Measurements from ENCODE around the gene PBX1.

PBX1 gene

DNA sequence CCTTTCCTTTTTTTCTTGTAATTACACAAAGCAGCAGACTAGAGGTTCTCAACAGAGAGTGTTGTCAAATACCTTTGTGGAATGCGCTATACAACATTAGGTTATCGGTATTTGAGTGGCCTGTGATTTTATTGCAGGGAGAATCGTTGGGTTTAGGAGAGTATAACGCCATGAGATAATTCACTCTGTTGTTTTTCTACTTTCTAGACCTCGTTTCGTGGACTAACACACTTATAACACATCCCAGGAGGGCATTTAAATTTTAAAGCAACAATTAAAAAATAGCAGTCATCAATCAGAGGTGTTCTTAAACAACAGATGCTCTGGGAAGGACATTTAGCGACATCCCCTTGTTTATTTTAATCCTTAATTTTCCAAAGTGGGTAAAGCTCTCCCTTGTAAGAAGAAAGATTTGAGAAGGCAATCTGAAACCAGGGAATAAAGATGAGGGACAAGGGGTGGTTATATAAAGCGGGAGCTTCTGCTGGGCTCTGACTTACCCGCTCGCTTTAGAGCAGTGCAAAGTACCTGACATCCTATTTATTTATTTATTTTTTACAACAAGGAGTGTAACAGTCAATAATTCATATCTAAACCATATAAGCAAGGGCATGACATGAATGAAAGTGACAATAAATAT lies 4.9 kb downstream of the PBX1 start:
- no peak for DNase-seq (ENCODE audit: low read depth)

DNA sequence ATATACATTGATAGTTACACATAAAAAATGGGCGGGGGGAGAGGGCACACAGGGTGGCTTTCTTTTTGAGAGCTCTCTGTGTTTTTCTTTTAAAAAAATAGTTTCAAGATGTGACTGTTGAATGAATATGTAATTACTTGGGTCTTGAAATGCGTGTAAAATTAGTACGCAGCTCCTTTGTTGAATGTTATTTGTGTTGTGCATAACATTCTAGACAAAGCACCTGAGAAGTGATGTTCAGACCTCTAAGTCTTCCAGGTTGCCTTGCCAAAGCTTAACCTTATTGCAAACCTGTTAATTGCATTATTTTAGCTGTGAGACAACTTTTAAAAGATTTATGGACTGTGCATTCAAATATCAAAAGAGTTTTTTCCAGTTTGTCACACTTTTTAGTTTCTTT lies 5.4 kb downstream of the PBX1 start:
- no peak for DNase-seq (ENCODE audit: low read depth)

DNA sequence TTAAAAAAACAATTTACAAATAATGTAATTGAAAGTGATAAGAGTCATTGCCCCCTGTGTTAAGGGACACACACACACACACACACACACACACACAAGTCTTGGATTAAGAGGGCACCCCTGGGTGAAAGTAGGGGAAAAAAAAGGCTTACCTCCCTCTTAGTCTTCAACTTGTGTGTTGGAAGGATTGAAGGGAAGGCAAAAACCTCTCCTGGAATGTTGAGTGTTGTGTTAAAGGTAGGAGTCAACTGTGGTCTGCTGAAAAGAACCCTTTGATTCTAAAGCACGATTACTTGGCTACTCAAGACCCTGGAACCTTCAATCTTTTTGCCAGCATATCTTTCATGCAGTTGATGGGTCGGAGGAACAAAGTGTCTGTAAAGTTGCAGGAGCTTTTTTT lies 6.4 kb downstream of the PBX1 start:
- DNase-seq (ENCODE audit: low read depth) = no peak

DNA sequence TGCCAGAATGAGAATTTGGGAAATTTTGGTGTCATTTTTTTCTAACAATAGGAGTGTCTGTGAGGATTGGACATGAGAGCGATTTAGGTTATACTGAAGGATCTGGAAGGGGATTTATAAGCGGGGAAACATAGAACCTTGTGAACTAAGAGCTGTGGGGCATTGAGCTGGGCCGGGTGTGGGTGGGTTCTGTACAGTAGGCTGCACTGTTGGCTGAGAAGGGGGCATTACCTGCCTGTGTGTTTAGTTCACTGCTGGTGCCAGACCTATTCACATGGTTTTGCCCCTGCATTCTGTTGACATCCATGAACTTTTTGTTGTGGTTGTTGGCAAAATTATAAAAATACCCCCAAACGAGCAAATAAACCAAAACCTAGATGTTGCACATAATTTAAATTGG lies 8.8 kb downstream of the PBX1 start:
- no peak for DNase-seq (ENCODE audit: low read depth)

DNA sequence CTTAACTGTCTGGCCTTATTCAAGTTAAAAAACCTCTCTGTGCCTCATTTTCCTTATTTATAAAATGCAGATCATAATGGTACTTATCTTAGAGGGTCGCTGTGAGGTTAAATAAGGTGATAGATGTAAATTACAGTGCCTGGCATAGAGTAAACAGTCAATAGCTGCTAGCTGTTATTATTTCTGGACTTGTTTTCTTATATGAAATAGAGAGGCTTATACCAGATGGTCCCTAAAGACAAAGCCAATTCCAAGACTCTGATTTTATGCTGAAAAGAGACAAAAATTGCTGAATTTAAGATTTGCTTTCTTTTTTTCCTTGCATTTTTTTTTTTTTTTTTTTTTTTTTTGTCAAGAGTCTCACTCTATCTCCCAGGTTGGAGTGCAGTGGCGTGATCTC lies 10.3 kb downstream of the PBX1 start:
- DNase-seq (ENCODE audit: low read depth) = no peak

DNA sequence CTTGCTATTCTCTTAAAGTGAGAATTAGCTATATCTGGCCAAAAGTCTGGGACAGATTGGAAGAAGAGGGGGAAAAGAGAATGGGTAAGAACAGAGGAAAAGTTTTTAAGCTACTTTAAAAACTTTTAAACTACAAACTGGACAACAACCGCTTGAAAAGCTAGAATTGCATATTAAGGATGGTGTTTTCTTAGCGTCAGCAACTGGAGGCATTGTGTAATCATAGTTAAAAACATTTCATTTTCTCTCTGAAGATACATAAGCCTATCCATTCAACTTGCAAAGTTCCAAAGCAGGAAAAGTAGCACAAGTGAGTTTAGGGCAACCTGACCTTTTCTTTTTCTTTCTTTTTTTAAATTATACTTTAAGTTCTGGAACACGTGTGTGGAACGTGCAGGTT lies 10.9 kb downstream of the PBX1 start:
- DNase-seq (ENCODE audit: low read depth) = no peak

DNA sequence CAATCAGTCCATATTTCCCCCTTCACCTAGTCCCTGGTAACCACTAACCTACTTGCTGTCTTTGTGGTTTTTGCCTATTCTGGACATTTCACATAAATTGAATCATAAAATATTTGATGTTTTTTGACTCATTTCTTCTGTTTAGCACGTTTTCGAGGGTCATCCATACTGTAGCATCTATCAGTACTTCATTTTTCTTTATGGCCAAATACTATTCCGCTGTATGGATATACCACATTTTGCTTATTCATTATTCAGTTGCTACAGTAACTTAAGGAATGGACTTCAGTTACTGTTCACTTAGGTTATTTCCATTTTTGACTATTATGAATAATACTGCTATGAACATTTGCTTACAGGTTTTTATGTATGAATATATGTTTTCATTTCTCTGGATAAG lies 12.3 kb downstream of the PBX1 start:
- no peak for DNase-seq (ENCODE audit: low read depth)

DNA sequence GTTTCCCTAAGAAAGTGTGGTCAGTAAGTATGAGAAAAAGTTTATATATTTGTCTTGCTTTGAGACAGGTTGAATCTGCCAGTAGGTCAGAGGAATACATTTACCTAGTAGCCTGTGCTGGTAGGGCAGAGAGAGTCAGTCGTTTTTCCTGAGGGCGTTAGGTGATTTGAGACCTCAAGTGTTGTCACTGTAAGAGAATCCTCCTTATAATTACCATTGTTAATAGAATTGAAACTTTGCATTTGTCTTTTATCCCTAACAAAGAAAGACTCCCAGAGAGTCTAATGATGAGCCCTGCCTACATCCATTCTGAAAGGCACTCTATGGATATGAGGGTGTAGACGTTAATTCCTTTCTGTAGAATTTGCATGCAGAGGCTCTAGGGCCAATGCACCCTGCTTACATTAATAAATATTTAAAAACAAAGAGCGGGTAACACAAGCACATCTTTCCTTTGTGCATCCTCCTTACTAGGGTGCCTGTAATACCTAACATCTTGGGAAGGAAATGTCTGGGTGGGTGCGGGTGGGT lies 16.4 kb downstream of the PBX1 start:
- no peak for DNase-seq (ENCODE audit: low read depth)

DNA sequence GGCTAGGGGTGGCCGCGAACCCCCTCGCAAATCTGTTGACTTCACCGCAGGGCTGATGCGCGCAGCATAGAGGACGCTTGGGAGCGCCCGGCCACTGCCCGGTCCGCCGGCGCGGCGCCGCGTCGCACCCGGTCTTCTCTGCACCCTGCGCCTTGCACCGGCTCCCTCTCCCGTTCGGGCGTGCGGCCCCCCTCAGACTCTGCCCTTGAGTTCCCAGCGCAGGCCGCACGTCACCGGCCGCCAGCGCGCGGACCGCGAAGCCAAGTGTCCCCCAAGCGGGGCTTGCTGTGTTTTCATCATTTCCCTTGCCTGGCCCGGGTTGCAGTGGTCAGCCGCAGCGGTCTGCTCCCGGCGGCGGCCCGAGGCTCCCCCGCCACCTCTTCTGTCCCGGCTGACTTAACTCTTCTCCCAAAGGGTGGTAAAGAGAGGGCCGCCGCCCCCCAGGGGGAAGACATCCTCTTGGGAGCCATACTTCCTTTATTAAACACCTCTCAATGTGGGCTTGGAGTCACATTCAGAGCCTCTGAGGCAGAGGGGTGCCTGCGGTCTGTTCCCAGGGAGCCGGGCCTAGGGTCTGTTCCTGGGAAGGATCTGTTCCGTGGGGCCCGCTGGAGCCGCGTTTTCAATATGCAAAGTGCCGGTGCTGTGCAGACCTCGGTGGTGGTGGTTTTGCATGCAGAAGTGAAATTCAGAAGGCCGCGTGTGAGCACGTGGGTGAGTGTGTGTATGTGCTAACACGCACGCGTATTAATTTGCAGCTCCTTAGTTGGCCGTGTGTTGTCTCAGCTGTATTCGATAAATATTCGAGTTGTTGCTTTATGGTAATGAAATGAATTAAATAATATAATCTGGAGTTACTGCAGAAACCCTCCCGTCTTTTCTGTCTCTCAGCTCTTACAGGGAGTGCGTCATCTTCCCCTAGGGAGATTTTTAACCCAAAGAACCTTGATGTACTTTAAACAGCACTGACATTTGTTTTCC lies 17.6 kb downstream of the PBX1 start:
- no peak for DNase-seq (ENCODE audit: low read depth)

DNA sequence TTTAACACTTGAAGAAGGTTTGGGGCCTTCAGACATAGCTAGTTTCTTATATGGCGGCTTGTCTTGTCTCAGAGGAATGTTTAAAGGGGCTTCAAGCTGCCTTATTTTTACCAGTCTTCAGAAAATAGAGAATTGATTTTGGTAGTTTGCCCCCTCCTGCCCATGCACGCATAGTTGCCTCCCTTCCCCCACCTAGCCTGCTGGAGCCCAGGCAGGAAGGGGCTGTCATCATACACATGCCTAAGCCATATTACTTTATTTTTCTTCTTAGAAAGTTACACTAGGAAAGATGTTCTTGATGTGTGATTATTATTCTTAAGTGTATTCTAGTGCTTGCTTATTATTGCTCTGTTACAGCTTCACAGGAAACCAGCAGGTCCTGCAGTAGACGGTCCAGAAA lies 18.3 kb downstream of the PBX1 start:
- DNase-seq (ENCODE audit: low read depth) = no peak

DNA sequence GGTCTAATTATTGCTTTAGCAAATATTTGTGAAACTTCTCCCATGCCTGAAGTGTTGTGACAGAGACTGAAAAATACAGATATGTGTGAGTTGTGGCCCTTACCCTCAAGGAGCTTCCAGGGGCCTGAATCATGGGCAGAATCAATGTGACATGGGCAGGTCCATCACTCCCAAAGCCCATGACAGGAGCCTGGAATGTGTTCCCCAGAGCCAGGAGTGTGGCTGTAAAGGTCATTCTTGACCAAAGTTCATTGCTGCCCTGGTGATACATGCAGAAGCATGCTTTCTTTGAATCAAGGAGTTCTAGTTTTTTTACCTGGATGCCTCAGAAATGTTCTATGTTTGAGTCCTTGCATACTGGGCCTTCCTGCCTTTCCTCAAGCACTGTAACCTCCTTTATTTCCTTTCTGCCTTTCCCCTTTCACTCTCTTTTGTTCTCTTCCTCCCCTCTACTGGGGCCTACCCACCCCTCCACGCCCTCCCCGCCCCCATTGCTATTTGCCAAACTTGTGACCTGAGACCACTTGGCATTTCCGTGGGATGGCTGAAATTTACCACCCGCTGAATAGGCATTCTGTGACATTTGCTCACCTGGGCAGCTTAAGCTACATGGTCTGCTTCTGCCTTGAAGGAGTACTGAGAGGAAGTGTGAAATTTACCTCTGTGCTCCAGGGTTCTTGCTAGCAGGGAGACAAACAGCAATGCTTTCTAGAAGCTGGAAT lies 19.7 kb downstream of the PBX1 start:
- no peak for DNase-seq (ENCODE audit: low read depth)

DNA sequence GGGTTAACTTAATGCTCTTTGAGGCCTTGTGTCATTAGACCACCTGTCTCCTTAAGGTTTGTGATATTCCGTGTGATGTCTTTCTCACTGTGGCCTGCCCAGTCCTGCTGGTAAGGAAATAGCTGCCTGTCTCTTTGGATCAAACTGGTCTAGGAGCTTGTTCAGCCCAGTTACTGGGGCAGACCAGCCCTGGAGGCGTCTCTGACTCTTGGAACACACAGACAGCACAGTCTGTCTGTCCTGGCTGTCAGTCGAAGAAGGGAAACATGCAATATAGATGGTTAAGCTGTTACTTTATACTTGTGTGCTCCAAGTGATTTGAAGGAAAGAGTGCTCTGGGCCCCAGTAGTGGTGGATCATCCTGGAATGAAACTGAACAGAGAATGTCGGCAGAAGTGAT lies 20.4 kb downstream of the PBX1 start:
- DNase-seq (ENCODE audit: low read depth) = no peak

DNA sequence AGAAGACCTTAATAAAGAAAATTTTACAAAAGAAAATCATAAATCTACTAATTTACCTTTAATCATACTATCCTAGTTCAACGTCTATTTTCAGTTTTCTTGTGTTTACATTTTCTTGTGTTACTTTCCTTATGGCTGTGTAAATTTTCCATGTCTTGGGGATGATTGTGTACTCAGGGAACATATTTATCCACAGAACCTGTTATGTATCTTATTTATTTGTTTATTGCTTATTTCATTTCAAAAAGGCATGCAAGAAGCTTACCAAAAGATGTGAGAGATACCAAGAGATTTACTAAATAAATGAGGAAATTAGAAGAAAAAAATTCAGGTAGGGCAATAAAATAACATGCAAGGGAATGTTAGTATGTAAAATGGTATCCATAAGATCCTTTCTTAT lies 22.8 kb downstream of the PBX1 start:
- no peak for DNase-seq (ENCODE audit: low read depth)

DNA sequence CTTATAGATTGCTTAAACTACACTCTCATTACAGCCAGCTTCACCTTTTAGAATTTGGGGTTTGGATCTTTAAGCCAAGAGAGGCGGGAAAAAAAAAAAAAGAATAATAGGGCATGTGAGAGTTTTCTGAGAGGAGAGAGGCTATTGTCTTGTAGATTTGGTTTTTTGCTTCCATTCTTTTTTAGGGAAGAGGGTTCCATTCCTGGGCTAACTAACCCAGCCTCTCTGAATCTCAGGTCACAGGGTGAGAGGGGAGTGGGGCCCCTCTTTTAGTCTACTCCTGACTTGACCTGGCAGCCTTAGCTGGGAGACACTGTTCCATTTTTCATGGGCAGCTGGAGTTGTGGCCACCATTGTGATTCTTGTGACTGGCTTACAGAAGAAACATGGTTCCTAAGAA lies 24.2 kb downstream of the PBX1 start:
- no peak for DNase-seq (ENCODE audit: low read depth)

DNA sequence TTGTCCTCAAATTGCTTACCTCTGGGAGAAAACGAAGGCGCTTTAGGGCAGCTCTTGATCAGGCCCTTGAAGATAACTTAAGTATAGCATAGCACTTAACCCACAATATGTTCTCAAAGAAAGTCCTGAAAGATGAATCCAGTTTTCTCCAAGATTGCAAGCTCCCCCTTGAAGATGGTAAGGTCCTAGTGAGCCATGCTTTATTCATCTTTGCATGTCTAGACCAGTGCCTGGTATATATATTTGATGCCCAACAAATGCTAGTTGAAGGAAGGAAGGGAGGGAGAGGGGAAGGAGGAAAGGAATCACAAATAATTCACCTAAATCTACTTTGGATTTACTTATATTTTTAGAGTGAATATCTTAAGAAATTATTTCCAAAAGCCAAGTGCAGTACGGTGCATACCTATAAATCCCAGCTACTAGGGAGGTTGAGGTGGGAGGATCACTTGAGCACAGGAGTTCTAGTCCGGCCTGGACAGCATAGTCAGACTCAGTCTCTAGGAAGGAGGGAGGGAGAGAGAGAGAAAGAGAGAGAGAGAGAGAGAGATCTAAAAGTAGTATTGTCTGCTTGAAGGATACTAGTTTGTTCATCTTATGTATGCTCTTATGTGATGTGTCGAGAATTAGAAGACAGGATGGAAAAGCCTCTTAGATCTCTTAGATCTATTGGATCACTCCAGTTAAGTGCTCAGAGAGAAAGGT lies 25.0 kb downstream of the PBX1 start:
- no peak for DNase-seq (ENCODE audit: low read depth)

DNA sequence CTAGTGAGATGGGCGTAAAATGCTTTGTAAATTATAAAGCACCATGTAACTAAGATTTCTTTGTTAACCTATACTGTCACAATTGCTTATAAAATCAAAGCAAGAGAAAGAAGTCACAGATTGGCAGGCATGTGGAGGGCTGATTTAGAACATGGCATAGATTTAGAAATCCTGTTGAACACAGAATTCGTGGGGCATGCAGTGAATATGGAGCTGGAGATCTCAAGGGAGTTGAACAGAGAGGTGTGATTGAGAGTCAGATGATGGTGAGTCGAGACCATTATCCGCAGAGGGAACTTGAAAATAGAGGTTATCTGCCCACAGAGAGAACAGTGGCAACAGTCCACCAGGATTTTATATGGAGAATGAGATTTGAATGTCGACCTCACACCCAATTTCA lies 27.6 kb downstream of the PBX1 start:
- DNase-seq (ENCODE audit: low read depth) = no peak

DNA sequence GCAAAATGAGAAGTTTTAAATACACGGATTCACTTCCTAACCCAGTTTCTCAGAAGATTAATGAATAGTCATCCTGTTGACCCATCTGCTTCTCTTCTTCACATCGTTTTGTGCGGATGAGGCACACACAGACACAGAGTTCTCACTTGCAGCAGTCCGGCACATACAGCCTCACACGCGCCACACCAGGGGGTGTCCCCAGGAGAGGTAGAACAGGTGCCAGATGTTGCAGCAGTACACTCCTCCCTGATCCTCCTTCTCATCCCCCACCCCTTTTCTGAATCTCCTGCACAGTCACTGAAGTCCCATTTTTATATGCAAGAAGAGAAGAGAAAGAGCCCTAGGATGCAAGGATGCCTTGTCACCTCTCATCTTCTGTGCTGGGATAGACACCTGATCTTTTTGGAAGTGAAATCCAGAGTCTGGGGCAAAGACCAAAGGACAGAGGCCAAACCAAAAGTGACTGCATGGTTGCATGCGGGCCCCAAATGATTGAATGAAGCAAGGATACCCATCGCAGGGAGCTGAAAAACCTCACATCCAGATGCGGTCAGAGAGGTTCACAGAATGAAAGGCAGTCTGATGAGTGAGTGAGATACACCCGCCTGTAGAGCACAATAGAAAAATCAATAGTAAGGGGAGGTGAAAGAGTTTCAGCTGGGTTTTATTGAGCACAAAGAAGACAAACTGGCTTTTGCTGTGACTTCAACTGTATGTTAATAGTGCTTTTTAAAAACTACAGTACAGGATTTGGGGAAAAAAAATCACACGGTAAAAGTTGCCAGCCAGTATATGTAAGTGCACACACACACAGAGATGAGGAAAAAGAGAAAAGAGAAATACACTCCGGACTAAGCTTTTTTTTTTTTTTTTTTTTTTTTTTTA lies 28.9 kb downstream of the PBX1 start:
- no peak for DNase-seq (ENCODE audit: low read depth)

DNA sequence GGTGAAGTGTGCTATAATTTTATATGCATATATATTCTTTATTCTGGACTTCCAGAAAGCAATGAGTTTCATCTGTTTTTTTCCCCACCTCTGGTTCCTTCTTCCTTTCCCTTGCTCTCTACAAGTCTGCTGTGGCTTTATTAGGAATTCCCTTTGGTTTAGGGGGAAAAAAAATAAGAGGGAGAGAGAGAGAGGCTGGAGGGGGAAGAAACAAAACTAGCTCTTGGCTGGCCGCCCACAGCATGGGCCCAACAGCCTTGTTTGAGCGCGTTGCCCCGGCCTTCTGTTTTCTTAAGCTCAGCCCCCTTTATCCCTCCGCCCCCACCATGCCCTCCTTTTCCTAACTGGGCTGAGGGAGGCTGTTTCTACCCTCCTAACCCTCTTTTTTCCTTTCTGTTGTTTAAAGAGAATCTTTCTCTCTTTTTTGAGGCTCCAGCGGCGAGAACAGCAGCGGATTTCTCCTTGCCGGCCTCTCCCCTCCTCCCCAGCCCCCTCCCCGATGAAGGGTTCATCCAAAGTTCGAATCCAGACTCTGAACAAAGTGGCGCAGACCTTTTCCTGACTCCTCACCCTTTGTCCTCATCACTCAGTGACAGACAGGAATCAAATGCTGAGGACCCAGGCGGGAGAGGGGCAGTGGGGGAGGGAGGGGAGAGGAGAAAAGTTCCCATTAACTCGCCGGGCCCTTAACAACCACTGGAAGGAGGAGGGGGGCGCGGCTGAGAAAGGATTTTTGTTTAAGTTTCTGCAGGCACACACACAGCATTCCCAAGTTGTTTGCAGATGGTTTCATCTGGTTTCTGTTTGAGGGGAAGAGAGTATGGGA lies 29.7 kb downstream of the PBX1 start:
- no peak for DNase-seq (ENCODE audit: low read depth)

DNA sequence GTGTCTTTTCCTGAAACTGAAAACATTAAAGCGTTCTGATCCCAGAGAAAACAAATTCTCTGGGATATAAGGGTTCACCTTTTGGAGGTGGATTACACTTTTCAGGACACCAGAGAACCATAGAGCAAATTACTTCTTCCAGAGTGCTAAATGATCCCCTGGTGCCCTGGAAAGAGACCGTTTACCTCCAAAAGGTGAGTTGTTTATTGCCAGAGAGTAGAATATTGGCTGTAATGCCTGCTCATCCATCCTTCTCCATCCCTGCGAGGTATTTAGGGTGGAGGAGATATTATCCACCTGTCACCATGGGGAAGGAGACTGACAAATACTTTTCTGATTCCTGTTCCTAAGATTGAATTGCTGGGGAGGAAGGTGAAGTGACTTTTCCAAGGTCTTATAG lies 30.4 kb downstream of the PBX1 start:
- no peak for DNase-seq (ENCODE audit: low read depth)

DNA sequence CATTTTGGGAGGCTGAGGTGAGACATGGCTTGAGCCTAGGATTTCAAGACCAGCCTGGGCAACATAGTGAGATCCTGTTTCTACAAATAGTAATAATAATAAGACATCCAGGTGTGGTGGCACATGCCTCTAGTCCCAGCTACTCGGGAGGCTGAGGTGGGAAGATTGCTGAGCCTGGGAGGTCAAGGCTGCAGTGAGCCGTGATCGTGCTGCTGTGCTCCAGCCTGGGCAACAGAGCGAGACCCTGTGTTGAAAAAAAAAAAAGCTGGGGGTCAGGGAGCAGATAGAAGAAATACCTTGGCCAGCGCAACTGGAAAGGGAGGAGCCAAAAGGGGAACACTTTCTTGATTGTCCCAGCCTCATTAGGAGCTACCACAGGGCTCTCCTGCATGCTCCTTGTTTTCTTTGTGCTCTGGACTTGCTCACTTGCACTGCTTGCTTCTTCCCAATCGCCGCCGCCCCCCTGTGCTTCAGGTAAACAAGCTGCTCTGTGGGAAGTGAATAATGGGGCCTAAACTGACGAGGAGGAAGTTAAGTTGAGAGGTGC lies 31.1 kb downstream of the PBX1 start:
- no peak for DNase-seq (ENCODE audit: low read depth)

Data from stimulated activated CD8-positive, alpha-beta memory T cell treated with anti-CD3 and anti-CD28 coated beads, Interleukin-7, amount 100 ng/mL, for 24 hours (primary cell).